GM18909 (cell line): ENCODE measurements around the gene CSNK1A1.

ENCODE experiments used
- ATAC-seq: cut with Tn5 transposase; IDR thresholded peaks from one replicate; pipeline ENCODE4 v1.9.1; 2021; ENCODE audit warnings: mild to moderate bottlenecking; ENCODE audit not compliant: unreplicated experiment, poor library complexity

The CSNK1A1 gene

GRCh38 chr5:149495673-149496072 is 55.6 kb downstream of the CSNK1A1 start:
- no peak for ATAC-seq

- ATAC-seq = no peak
Observed at GRCh38 chr5:149493316-149493715, 57.9 kb downstream of the CSNK1A1 start.

GRCh38 chr5:149492781-149493180 is 58.5 kb downstream of the CSNK1A1 start:
- no peak for ATAC-seq

GRCh38 chr5:149490599-149491485 is 60.4 kb downstream of the CSNK1A1 start:
- ATAC-seq = no peak

GRCh38 chr5:149489605-149490037 is 61.6 kb downstream of the CSNK1A1 start:
- ATAC-seq = no peak

- ATAC-seq = no peak
Observed at GRCh38 chr5:149488645-149489306, 62.5 kb downstream of the CSNK1A1 start.

GRCh38 chr5:149487672-149488071 is 63.6 kb downstream of the CSNK1A1 start:
- ATAC-seq = no peak

GRCh38 chr5:149486726-149487635 is 64.3 kb downstream of the CSNK1A1 start:
- ATAC-seq = no peak

- no peak for ATAC-seq
Observed at GRCh38 chr5:149485655-149486615, 65.3 kb downstream of the CSNK1A1 start.

- no peak for ATAC-seq
Observed at GRCh38 chr5:149481485-149481884, 69.8 kb downstream of the CSNK1A1 start.

GRCh38 chr5:149478761-149479160 is 72.5 kb downstream of the CSNK1A1 start:
- ATAC-seq = no peak

GRCh38 chr5:149475777-149476176 is 75.5 kb downstream of the CSNK1A1 start:
- ATAC-seq = no peak

- no peak for ATAC-seq
Observed at GRCh38 chr5:149474198-149474597, 77.0 kb downstream of the CSNK1A1 start.

- no peak for ATAC-seq
Observed at GRCh38 chr5:149473441-149473840, 77.8 kb downstream of the CSNK1A1 start.

GRCh38 chr5:149472399-149472798 is 78.8 kb downstream of the CSNK1A1 start:
- ATAC-seq = no peak

GRCh38 chr5:149471406-149472183 is 79.6 kb downstream of the CSNK1A1 start:
- ATAC-seq = no peak

- ATAC-seq = no peak
Observed at GRCh38 chr5:149470942-149471341, 80.3 kb downstream of the CSNK1A1 start.

- no peak for ATAC-seq
Observed at GRCh38 chr5:149466457-149466972, 84.7 kb downstream of the CSNK1A1 start.
